GM12865 (cell line): ENCODE data around the gene CDH23.

ENCODE experiments used
- DNase-seq: peaks from one replicate; pipeline ENCODE4 v3.0.0; 2010; ENCODE audit warnings: low read depth
- H3K4me3 ChIP-seq: 2 replicates; pipeline ENCODE4 v1.5.1; 2011; ENCODE audit warnings: mild to moderate bottlenecking, low read depth, low read length, control low read depth
- TF ChIP-seq, protein P1 (sequence below): IDR thresholded peaks from 2 replicates; pipeline ENCODE4 v1.5.1; 2011; ENCODE audit warnings: low read length, control low read depth, low read depth, inconsistent platforms; ENCODE audit not compliant: insufficient read depth; ENCODE audit errors: missing control alignments

Gene CDH23

DNA sequence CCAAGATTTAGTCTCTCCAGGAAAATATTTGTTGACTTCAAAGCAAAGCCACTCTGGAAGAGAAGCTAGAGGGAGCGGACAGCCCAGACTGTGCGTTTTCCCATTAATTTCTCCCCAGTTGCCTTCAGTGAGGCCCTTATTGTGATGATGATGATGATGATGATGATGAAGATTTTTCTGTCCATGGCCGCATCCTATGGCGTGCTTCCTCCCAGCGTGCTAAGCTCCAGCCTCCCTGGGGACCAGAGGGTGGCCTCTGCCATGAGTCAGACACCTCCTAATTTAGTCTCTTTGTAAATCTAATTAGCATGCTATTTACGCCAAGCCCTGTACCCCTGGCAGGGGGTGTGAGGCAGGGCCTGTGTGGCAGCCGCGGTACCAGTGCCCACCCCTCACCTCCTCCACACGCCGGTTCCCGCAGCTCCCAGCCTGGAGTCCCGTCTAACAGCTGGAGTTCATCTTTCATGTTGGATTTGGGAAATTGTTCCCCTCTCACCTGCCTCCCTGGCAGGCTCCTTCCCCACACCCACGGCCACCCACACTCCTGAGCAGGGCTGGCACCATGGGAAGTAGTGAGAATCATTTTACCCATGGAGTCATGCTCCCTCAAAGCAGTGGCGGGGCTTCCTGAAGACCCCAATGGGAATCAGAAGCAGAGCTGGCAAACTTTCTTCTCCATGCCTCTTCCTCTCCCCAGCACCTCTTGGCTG lies 230.7 kb downstream of the CDH23 start:
- TF ChIP-seq, protein P1, sequence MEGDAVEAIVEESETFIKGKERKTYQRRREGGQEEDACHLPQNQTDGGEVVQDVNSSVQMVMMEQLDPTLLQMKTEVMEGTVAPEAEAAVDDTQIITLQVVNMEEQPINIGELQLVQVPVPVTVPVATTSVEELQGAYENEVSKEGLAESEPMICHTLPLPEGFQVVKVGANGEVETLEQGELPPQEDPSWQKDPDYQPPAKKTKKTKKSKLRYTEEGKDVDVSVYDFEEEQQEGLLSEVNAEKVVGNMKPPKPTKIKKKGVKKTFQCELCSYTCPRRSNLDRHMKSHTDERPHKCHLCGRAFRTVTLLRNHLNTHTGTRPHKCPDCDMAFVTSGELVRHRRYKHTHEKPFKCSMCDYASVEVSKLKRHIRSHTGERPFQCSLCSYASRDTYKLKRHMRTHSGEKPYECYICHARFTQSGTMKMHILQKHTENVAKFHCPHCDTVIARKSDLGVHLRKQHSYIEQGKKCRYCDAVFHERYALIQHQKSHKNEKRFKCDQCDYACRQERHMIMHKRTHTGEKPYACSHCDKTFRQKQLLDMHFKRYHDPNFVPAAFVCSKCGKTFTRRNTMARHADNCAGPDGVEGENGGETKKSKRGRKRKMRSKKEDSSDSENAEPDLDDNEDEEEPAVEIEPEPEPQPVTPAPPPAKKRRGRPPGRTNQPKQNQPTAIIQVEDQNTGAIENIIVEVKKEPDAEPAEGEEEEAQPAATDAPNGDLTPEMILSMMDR: no peak
- no peak for DNase-seq
- H3K4me3 ChIP-seq: no peak overlapping the region

DNA sequence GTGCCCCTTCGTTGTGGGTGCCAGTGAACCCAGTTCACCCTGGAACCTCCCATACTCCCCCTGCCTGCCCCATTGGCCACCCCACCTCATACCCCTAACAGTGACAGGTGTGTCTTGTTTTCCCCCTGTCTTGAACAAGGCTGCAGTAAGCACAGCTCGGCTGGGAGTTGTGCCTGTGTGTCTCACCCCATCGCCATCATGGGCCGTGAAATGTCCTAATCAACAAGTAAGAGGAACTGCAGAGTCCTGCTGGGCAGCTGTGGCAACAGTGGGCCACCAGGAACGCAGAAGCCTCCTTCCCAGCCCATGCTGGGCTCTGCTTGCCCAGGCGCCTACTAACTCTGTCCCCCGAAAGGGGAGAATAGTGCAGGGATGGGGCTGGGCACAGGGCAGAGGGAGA lies 231.2 kb downstream of the CDH23 start:
- no peak for DNase-seq
- H3K4me3 ChIP-seq: no peak overlapping the region
- TF ChIP-seq, protein P1: no peak

DNA sequence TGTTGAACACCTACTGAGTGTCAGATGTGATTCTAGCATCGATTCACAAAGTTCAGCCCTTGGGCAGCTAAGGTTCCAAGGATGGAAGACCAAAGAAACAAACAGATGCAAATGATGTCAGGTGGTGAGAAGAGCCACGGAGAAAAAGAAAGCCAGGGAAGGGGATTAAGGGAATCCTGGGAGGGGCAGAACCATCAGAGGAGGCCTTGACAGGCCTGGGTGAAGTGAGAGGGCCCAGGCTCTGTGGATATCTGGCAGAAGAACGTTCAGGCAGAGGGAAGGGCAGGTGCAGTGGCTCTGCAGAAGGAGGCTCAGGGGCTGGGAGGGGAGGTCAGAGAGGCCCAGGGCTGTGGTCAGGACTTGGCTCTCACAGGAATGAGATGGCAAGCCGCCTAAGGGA lies 232.4 kb downstream of the CDH23 start:
- TF ChIP-seq, protein P1: no peak
- DNase-seq: no peak
- H3K4me3 ChIP-seq: no peak overlapping the region

DNA sequence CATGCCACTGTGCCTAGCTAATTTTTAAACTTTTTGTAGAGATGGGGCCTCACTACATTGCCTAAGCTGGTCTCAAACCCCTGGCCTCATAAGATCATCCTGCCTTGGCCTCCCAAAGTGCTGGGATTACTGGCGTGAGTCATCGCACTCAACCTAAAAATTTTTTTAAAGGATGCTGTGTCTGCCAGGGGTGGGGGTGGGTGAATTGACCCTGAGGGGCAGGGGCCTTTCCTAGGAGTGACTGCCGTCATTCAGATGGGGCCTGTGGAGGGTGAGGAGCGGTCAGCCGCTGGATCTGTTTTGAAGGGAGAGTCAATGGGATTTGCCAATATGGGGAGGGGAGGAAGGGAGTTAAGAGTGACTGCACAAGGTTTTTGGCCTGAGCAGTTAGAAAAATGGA lies 233.4 kb downstream of the CDH23 start:
- no peak for DNase-seq
- TF ChIP-seq, protein P1: no peak
- H3K4me3 ChIP-seq: no peak overlapping the region

DNA sequence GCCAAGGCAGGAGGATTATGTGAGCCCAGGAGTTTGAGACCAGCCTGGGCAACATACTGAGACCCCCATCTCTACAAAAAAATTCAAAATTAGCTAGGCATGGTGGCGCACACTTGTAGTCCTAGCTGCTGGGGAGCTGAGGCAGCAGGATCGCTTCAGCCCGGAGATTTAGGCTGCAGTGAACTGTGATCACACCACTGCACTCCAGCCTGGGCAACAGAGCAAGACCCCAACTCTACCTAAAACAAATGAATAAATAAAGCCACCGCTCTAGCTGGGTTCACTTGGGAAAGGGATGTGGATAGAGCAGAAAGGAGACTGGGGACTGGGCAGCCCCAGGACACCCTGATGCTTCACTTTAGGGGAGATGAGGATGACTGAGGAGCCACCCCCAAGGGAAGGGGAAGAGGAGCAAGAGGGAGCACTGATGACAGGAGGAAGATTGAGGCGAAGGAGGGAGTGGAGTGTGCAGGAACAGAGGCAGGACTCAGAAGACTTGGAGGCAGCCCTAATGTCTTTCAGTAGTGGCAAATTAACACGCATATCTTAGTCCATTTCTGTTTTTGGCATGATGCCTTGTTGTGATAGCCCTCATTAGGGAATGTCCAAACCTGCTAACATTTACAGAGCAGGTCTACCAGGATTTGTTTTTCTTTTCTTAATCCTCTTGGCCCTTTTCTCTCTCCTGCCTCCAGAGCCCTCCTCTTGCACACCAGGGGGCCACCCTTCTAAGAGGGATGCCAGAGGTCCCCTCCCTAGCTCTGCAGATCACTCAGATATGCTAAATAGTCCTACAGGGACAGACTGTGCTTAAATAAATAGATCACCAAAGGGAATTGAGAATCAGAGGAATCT lies 234.5 kb downstream of the CDH23 start:
- DNase-seq: no peak
- no peak overlapping the region for H3K4me3 ChIP-seq
- TF ChIP-seq, protein P1: no peak

DNA sequence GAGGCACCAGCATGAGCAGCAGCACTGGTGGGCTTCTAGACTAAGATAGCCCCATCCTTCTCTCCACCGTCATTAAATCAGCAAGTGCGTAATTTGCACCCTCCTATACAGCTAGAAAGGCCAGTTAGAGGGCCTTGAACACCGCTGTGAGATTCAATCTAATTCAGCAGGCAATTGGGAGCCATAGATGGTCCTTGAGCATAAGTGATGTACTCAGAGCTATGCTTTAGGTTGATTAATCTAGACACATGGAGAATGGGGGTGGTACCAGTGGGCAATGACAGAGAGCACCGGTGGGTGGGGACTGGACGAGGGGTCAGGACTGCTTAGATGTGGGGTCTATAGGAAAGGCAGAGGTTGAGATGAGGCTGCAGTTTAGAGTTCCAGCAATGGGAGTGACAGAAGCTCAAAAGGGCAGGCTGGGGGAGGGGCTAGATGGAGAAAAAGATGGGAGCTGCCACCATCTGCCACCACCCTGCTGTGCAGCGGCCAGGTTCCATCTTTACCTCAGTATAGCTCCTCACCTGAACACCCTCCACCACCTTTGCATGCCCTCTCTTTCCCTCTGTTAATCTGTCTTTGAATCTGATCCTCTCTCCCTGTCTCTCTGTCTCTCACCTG lies 235.6 kb downstream of the CDH23 start:
- DNase-seq: no peak
- TF ChIP-seq, protein P1: no peak
- no peak overlapping the region for H3K4me3 ChIP-seq
